ENCODE results near the gene GSTCD.
"Not testable (repeated sequence)": the region's sequence is repeated elsewhere in the genome, so short reads cannot be mapped to it uniquely, and the experiment has no call there.

GSTCD gene
- total RNA-seq: 7.3 reads per million, percentile 26 among the genes with 10 or more reads in this experiment

- DNase-seq: peak; percentile 78
These were observed at the start of gene GSTCD, which contains the start of gene INTS12 for GRCh38 chr4:105708181-105709080. GSTCD (plus strand) TSS chr4:105708784; CDS start chr4:105717614, 8,830 bp downstream. INTS12 (minus strand) TSS chr4:105708689; CDS start chr4:105700005, 8,684 bp downstream.

- DNase-seq: no peak
These were observed 49.4 kb upstream of the GSTCD start for GRCh38 chr4:105659190-105659589.

DNA sequence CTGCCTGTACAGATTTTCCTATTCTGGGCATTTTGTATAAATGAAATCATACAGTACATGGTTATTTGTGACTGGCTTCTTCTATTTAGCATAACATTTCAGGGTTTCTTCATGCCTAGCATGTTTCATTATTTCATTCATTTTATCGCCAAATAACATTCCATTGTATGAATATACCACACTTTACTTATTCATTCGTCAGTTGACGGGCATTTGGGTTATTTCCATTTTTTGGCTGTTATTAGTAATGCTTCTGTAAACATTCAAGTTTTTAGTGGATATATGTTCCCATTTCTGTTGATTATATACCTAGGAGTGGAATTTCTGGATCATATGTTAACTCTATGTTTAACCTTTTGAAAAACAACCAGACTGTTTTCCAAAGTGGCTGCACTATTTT, 47.6 kb upstream of the GSTCD start:
- no peak for DNase-seq

- no peak for DNase-seq
These were observed 45.5 kb upstream of the GSTCD start for GRCh38 chr4:105662935-105663675.

- no peak for DNase-seq
These were observed 41.9 kb upstream of the GSTCD start for GRCh38 chr4:105666693-105667092.

DNA sequence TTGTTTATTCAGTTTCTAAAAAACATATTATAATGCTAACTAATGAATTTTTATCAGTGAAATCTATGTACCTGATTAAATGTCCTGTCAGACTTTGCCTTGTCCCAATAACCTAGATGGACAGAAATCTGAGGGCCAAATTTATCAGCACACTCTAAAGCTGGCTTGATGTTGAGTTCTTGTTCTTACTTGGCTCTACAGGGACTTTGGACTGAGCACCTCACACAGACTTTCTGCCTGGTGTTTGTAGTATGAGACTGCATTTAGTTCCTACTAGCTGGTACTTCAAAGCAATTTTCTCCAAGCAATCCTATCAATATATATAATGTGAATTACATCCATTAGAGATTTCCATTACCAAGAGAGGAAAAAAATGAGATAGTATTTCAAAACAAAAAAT, 37.9 kb upstream of the GSTCD start:
- DNase-seq: no peak

DNA sequence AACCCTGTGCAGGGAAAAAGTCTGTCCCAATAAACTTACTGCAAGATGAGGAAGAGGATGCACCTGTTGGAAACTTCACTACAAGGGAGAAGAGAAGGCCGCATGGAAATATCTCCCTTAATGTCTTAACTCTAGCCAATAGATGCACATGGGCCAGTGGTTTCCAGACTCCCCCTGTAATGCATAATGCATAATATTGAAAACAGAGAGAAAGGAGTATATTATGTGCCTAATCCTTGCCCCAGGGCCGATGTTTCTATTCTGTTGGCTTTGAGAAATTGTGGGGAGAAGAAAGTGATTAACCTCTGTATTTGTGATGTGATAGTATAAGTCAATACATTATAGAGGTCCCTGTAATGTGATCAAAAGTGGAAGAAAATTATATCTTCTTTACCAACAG, 37.3 kb upstream of the GSTCD start:
- no peak for DNase-seq

- no peak for DNase-seq
These were observed 34.6 kb upstream of the GSTCD start for GRCh38 chr4:105674011-105674410.

- no peak for DNase-seq
These were observed 30.9 kb upstream of the GSTCD start for GRCh38 chr4:105677709-105678108.

GRCh38 chr4:105679186-105679585, 29.4 kb upstream of the GSTCD start:
- no peak for DNase-seq

- DNase-seq: no peak
These were observed 25.5 kb upstream of the GSTCD start for GRCh38 chr4:105683038-105683437.

- DNase-seq: no peak
These were observed 22.0 kb upstream of the GSTCD start for GRCh38 chr4:105686571-105686970.

- not testable (repeated sequence) for DNase-seq
These were observed 13.8 kb upstream of the GSTCD start for GRCh38 chr4:105694812-105695211.

GRCh38 chr4:105695832-105696231, 12.8 kb upstream of the GSTCD start:
- DNase-seq: not testable (repeated sequence)

DNA sequence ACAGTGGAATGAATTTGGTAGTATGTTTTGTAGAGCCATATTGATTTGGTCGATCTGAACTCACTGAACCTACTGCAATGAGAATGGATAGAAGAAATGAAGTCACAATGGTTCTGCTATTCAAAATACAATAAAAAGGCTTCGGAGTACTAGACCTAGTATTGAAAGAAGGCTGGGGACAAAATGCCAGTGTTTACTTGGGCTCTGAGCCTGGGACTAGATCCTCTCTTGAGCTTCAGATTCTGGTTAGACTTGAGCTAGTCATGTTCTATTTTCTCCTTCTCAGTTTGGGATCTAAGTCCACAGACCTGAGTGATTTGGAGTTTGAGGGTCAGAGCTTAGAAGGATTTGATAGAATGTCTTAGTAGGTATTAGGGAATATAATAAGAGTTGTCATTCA, 10.0 kb upstream of the GSTCD start:
- DNase-seq: no peak

GRCh38 chr4:105707782-105708180, 803 bp upstream of the GSTCD start:
- no peak for DNase-seq

GRCh38 chr4:105709081-105709450, 482 bp downstream of the GSTCD start:
- DNase-seq: no peak

DNA sequence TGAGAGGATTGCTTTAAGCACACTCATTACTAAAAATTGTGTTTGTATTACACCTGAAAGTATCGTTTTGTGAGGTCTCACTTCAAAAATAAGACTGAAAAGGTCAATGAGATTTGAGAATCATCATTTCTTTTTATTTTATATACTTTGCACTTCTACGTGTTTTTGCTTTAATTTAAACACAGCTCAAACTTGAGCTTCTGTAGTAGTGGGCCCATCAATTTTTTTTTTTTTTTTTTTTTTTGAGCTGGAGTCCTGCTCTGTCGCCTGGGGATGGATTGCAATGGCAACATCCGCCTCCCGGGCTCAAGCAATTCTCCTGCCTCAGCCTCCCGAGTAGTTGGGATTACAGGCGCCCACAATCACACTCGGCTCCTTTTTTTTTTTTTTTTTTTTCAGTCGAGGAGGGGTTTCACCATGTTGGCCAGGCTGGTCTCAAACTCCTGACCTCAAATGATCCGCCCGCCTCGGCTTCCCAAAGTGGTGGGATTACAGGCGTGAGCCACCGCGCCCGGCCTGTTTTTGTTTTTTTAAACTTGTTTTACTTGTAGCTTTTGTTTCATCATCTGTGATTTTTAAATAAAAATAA, 1.5 kb downstream of the GSTCD start:
- DNase-seq: no peak

GRCh38 chr4:105710678-105711077, 2.1 kb downstream of the GSTCD start:
- DNase-seq: no peak

DNA sequence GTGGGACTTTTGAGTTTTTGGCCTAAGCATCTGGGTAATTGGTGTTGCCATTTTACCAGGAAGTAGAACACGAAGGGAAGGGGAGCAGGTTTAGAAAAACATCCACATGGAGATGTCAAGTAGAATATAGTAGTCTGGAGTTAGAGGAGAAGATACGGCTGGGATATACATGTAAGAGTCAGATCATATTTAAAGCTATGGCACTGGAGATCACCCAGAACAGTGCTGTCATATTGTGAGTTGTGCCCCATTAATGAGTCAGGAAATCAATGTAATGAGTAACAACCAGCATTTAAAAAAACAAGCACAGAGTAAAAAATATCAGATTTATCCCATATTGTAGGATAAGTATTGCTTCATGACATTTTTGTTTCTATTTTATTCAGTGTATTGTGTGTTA, 4.2 kb downstream of the GSTCD start:
- DNase-seq: no peak

DNA sequence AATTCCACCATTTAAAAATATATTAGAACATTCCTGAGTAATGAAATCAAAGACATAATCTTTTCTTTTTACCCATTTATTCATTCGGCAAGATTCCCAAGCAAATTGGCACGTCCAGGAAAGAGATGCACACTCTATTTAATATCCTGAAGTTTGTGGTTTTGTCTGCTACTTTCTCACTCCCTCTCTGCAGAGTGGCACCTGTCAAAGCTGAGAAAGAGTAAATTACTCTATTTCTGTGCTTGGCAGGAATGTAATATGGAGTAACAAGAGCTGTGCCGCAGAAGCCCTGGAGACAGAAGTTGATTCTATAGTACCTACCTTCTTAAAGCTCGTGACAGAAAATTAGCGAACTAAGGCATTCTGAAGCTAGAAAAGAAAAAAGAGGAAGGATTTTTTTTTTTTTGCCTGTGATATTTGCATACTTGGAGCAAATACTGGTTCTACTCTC, 5.5 kb downstream of the GSTCD start:
- no peak for DNase-seq

DNA sequence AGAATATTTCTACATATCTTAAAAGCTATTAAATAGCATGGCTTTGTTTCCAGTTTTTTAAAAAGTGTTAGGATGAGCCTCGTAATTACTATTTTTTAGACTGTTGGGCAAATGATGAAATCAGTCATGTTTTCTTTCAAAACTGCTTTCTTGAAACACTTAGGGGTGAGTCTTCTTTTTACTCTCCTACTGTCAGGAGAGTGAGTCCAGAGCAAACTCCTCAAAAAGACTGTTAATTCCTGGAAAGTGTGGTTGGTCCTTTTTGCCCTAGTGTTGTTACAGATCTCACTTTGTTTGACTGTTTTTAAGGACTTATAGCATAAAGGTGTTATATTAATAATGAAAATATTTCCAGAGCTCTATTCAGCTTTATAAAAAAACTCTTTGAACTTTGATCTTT, 6.3 kb downstream of the GSTCD start:
- no peak for DNase-seq

- DNase-seq: no peak
These were observed 7.2 kb downstream of the GSTCD start for GRCh38 chr4:105715692-105716278.

Measured in effector CD4-positive, alpha-beta T cell (primary cell).